B cell (primary cell): ENCODE results near the gene ZSCAN1. TPM values are rescaled to one million over a fixed set of nuclear protein-coding genes. Genes with fewer than 3 reads are reported as not detected.

Source experiments
- ATAC-seq: fragments of 200-7000 bp; cut with Tn5 transposase; one replicate; pipeline ENCODE4 v1.10.0; 2021; ENCODE audit warnings: low read depth, mild to moderate bottlenecking, moderate number of reproducible peaks, moderate library complexity
- CTCF ChIA-PET: fragments of 350-600 bp; sonication (Branson Sonifier 250); formaldehyde crosslinking; loops from one replicate; lab custom pipeline; 2021; ENCODE audit warnings: antibody characterized with exemption, inconsistent platforms; lab: Charles Lee
- POLR2A ChIA-PET: fragments of 350-600 bp; sonication (Branson Sonifier 250); formaldehyde crosslinking; loops from one replicate; lab custom pipeline; 2021; ENCODE audit warnings: antibody characterized with exemption; lab: Charles Lee
- DNase-seq: peaks from one replicate; pipeline ENCODE4 v3.0.0; 2013
- H2AFZ ChIP-seq: 2 replicates; pipeline ENCODE4 v1.6.1; 2012; ENCODE audit warnings: mild to moderate bottlenecking, low read depth, low read length; ENCODE audit not compliant: insufficient read depth, poor library complexity, severe bottlenecking
- H3K27ac ChIP-seq, 2 donors: 1 replicate in 1 of 2; 2 replicates in 1 of 2; pipeline ENCODE4 v1.5.1; 2012 to 2013; ENCODE audit warnings: low read length in 2 of 2, mild to moderate bottlenecking in 2 of 2, moderate library complexity in 1 of 2
- H3K27me3 ChIP-seq, 4 experiments: fragments of 200-600 bp in 1 of 4; sonication (generic) in 1 of 4; replicated peaks in 1 of 4; 1 replicate in 2 of 4; 2 replicates in 2 of 4; pipeline versions ENCODE4 v1.6.1 to v1.7.0; 2013 to 2016; ENCODE audit warnings: low read length in 3 of 4, mild to moderate bottlenecking in 2 of 4, mixed read lengths in 1 of 4, moderate library complexity in 1 of 4; ENCODE audit not compliant: insufficient read depth in 4 of 4, control insufficient read depth in 3 of 4; ENCODE audit errors: control extremely low read depth in 1 of 4
- H3K36me3 ChIP-seq, 2 experiments: replicated peaks in 1 of 2; 1 replicate in 1 of 2; 2 replicates in 1 of 2; pipeline versions ENCODE4 v1.6.1 to v1.7.1; 2013; ENCODE audit warnings: low read length in 1 of 2; ENCODE audit not compliant: insufficient read depth in 2 of 2, control insufficient read depth in 1 of 2; ENCODE audit errors: control extremely low read depth in 1 of 2, extremely low read depth in 1 of 2
- H3K4me1 ChIP-seq, 2 donors: fragments of 200-600 bp in 1 of 2; sonication (generic) in 1 of 2; 1 replicate in 1 of 2; 2 replicates in 1 of 2; pipeline versions ENCODE4 v1.5.1 to v1.6.1; 2013 to 2017; ENCODE audit warnings: low read length in 2 of 2; ENCODE audit not compliant: control insufficient read depth in 2 of 2, insufficient read depth in 2 of 2
- H3K4me2 ChIP-seq: replicated peaks from 2 replicates; pipeline ENCODE3; 2012; ENCODE audit warnings: mild to moderate bottlenecking, low read depth, low read length; ENCODE audit not compliant: poor library complexity, severe bottlenecking
- H3K4me3 ChIP-seq, 5 experiments: fragments of 200-600 bp in 1 of 5; sonication (generic) in 1 of 5; 1 replicate in 3 of 5; 2 replicates in 2 of 5; pipeline versions ENCODE4 v1.5.1 to v1.7.0; 2011 to 2016; ENCODE audit warnings: low read length in 4 of 5, mild to moderate bottlenecking in 4 of 5, low read depth in 2 of 5, control low read depth in 1 of 5, moderate library complexity in 1 of 5; ENCODE audit not compliant: insufficient read depth in 1 of 5; ENCODE audit errors: control extremely low read depth in 1 of 5, extremely low read depth in 1 of 5
- H3K79me2 ChIP-seq: fragments of 200-600 bp; sonication (generic); one replicate; pipeline ENCODE4 v1.6.0; 2016; ENCODE audit warnings: low read length; ENCODE audit not compliant: control insufficient read depth, insufficient read depth
- H3K9ac ChIP-seq: fragments of 200-600 bp; sonication (generic); 2 replicates; pipeline ENCODE4 v1.6.1; 2017; ENCODE audit warnings: mild to moderate bottlenecking, low read length, moderate library complexity
- H3K9me3 ChIP-seq, 3 donors: one replicate each; pipeline versions ENCODE4 v1.6.1 to v1.7.1; 2013; ENCODE audit warnings: low read length in 2 of 3; ENCODE audit not compliant: control insufficient read depth in 2 of 3, insufficient read depth in 1 of 3; ENCODE audit errors: control extremely low read depth in 1 of 3
- H4K20me1 ChIP-seq: 2 replicates; pipeline ENCODE4 v1.6.0; 2012; ENCODE audit warnings: mild to moderate bottlenecking, low read length; ENCODE audit not compliant: insufficient read depth, control insufficient read depth, poor library complexity, severe bottlenecking
- H3K27ac Mint-ChIP-seq: one replicate; pipeline ENCODE4 v1.8.0; 2021; ENCODE audit warnings: mixed read lengths
- H3K27me3 Mint-ChIP-seq: one replicate; pipeline ENCODE4 v1.8.0; 2021; ENCODE audit warnings: mixed read lengths
- H3K4me1 Mint-ChIP-seq: one replicate; pipeline ENCODE4 v1.8.0; 2021; ENCODE audit warnings: mixed read lengths
- H3K4me3 Mint-ChIP-seq: one replicate; pipeline ENCODE4 v1.8.0; 2021; ENCODE audit warnings: mixed read lengths
- H3K9me3 Mint-ChIP-seq: one replicate; pipeline ENCODE4 v1.8.0; 2022; ENCODE audit warnings: mixed read lengths; ENCODE audit not compliant: insufficient read depth
- CTCF ChIP-seq: fragments of 200-600 bp; IDR thresholded peaks from one replicate; pipeline ENCODE4 v1.8.0; 2022; ENCODE audit warnings: antibody characterized with exemption, mild to moderate bottlenecking
- EZH2 ChIP-seq: IDR thresholded peaks from 2 replicates; pipeline ENCODE4 v1.6.1; 2012; ENCODE audit warnings: borderline replicate concordance, low read depth, mild to moderate bottlenecking, moderate library complexity, low read length; ENCODE audit not compliant: insufficient read depth, poor library complexity, severe bottlenecking
- WGBS: methylation state at CpG from one replicate; pipeline ENCODE4 v1.1.5; 2013; ENCODE audit warnings: missing lambda C conversion rate; ENCODE audit not compliant: insufficient coverage; 5-methylcytosine and 5-hydroxymethylcytosine counted together
- intact Hi-C: fragments of 100-400 bp; cut with micrococcal nuclease; formaldehyde crosslinking; loops from one replicate; pipeline ENCODE4 v1.10.0; 2022
- polyA plus RNA-seq: library from polyadenylated mRNA; depleted of rRNA; stranded (reverse); fragments of >200 nt; gene quantifications from 2 replicates; pipeline ENCODE4 v1.2.3, GENCODE V29; 2012
- total RNA-seq, 2 donors: library from RNA; stranded (reverse); fragments of 120-200 nt in 1 of 2; gene quantifications; 1 replicate in 1 of 2; 2 replicates in 1 of 2; pipeline versions ENCODE4 v1.2.3 to v1.2.4, GENCODE V29; 2013 to 2022

The ZSCAN1 gene
- total and polyA plus RNA-seq, 2 donors (not counting 1 experiment from before 2014, with no cell fraction given): 0.13 TPM; not detected in 1

GRCh38 chr19:58086825-58087710 is 53.2 kb downstream of the ZSCAN1 start:
- Histone ChIP-seq H3K27me3 (no peaks in the 10 kb centered on the region), H3K9ac (no peak overlapping the region), H4K20me1 (no peaks in the 10 kb centered on the region), H3K4me3 (no peak overlapping the region), H3K36me3 (peaks cover 0 to 7% of the 10 kb centered on the region in 2 experiments), H3K4me2 (no peak overlapping the region), H3K27ac (no peak overlapping the region), H3K9me3 (peaks cover 0 to 91% (median 16%) of the 10 kb centered on the region in 3 donors), H3K4me1 (no peaks in the 10 kb centered on the region), H2AFZ (no peak overlapping the region), H3K79me2 (peaks cover 2% of the 10 kb centered on the region)
- no peak for DNase-seq
- CTCF ChIA-PET: no interaction called here
- TF ChIP-seq CTCF (no peak), EZH2 (no peak)
- ATAC-seq: no peak
- WGBS: 97% methylated on average over 16 of the region's 23 CpGs
- no peak overlapping the region for H3K27ac Mint-ChIP-seq
- no peaks in the 10 kb centered on the region for H3K27me3 Mint-ChIP-seq
- intact Hi-C loops: no loop called here
- H3K9me3 Mint-ChIP-seq: no peaks in the 10 kb centered on the region
- no peak overlapping the region for H3K4me3 Mint-ChIP-seq
- POLR2A ChIA-PET: no interaction called here
- no peaks in the 10 kb centered on the region for H3K4me1 Mint-ChIP-seq

- no peak for TF ChIP-seq CTCF
- no peak for TF ChIP-seq EZH2
- Histone ChIP-seq H3K4me1 (no peaks in the 10 kb centered on the region), H3K4me3 (no peak overlapping the region), H3K4me2 (no peak overlapping the region), H3K9me3 (peaks cover 0 to 85% (median 9%) of the 10 kb centered on the region in 3 donors), H3K79me2 (peaks cover 7% of the 10 kb centered on the region), H2AFZ (no peak overlapping the region), H3K9ac (no peak overlapping the region), H3K27me3 (no peaks in the 10 kb centered on the region), H3K27ac (no peak overlapping the region), H3K36me3 (peaks cover 0 to 7% of the 10 kb centered on the region in 2 experiments), H4K20me1 (no peaks in the 10 kb centered on the region)
- intact Hi-C loops: no loop called here
- no peaks in the 10 kb centered on the region for H3K4me1 Mint-ChIP-seq
- H3K27me3 Mint-ChIP-seq: no peaks in the 10 kb centered on the region
- ATAC-seq: no peak
- DNase-seq: no peak
- no peak overlapping the region for H3K27ac Mint-ChIP-seq
- H3K9me3 Mint-ChIP-seq: no peaks in the 10 kb centered on the region
- ChIA-PET CTCF (no interaction called here), POLR2A (no interaction called here)
- no peak overlapping the region for H3K4me3 Mint-ChIP-seq
- WGBS: 99% methylated on average over 9 of the region's 13 CpGs
These were observed 54.8 kb downstream of the ZSCAN1 start for GRCh38 chr19:58088521-58089052.
